WTC11 (cell line): ENCODE data around the gene RASD1. TPM values are rescaled to one million over a fixed set of nuclear protein-coding genes. Genes with fewer than 3 reads are reported as not detected.

Source experiments
- ATAC-seq: fragments of 200-7000 bp; cut with Tn5 transposase; 2 replicates; pipeline ENCODE4 v1.10.0; 2021; ENCODE audit warnings: mild to moderate bottlenecking, moderate library complexity
- CTCF ChIA-PET: fragments of 300-600 bp; sonication (Branson Sonifier 250); formaldehyde crosslinking; loops from one replicate; lab custom pipeline; 2021; ENCODE audit warnings: antibody characterized with exemption; lab: Charles Lee
- POLR2A ChIA-PET: fragments of 350-600 bp; sonication (Branson Sonifier 250); formaldehyde crosslinking; loops from one replicate; lab custom pipeline; 2021; ENCODE audit warnings: antibody characterized with exemption; lab: Charles Lee
- DNase-seq: peaks from one replicate; pipeline ENCODE4 v3.0.0; 2021; ENCODE audit warnings: low spot score
- H3K27ac Mint-ChIP-seq: 2 replicates; pipeline ENCODE4 v1.8.0; 2021; ENCODE audit warnings: mixed read lengths
- H3K27me3 Mint-ChIP-seq: 2 replicates; pipeline ENCODE4 v1.8.0; 2021; ENCODE audit warnings: low read depth, mild to moderate bottlenecking, moderate library complexity, mixed read lengths
- H3K36me3 Mint-ChIP-seq: 2 replicates; pipeline ENCODE4 v1.8.0; 2021; ENCODE audit warnings: mixed read lengths
- H3K4me1 Mint-ChIP-seq: 2 replicates; pipeline ENCODE4 v1.8.0; 2022; ENCODE audit warnings: mixed read lengths
- H3K4me3 Mint-ChIP-seq: 2 replicates; pipeline ENCODE4 v1.8.0; 2021; ENCODE audit warnings: mild to moderate bottlenecking, moderate library complexity, mixed read lengths
- H3K9me3 Mint-ChIP-seq: 2 replicates; pipeline ENCODE4 v1.8.0; 2021; ENCODE audit warnings: mixed read lengths
- ELF4 ChIP-seq: sonication (generic); formaldehyde crosslinking; IDR thresholded peaks from 2 replicates; pipeline ENCODE4 v1.8.1; 2022; ENCODE audit warnings: low read depth, mild to moderate bottlenecking, moderate library complexity, missing genetic modification reagents
- ETV6 ChIP-seq: sonication (generic); formaldehyde crosslinking; IDR thresholded peaks from 2 replicates; pipeline ENCODE4 v1.8.1; 2022; ENCODE audit warnings: mild to moderate bottlenecking, missing genetic modification reagents
- FOXK1 ChIP-seq: sonication (generic); formaldehyde crosslinking; IDR thresholded peaks from 2 replicates; pipeline ENCODE4 v1.8.0; 2022; ENCODE audit warnings: mild to moderate bottlenecking, moderate library complexity, missing genetic modification reagents
- GABPB1 ChIP-seq: sonication (generic); formaldehyde crosslinking; IDR thresholded peaks from 2 replicates; pipeline ENCODE4 v1.8.1; 2023; ENCODE audit warnings: mild to moderate bottlenecking, missing genetic modification reagents
- HMGA2 ChIP-seq: fragments of 250-450 bp; sonication (Bioruptor Pico); IDR thresholded peaks from 2 replicates; pipeline ENCODE4 v1.4.0; 2021; ENCODE audit warnings: mild to moderate bottlenecking, moderate library complexity
- MAX ChIP-seq: sonication (generic); formaldehyde crosslinking; IDR thresholded peaks from 2 replicates; pipeline ENCODE4 v1.8.0; 2022; ENCODE audit warnings: mild to moderate bottlenecking, missing genetic modification reagents
- MXD4 ChIP-seq: fragments of 250-450 bp; sonication (Bioruptor Pico); IDR thresholded peaks from 2 replicates; pipeline ENCODE4 v1.8.0; 2021; ENCODE audit warnings: mild to moderate bottlenecking, moderate library complexity, borderline replicate concordance
- MYBL2 ChIP-seq: sonication (generic); formaldehyde crosslinking; IDR thresholded peaks from 2 replicates; pipeline ENCODE4 v1.8.1; 2023; ENCODE audit warnings: mild to moderate bottlenecking, moderate library complexity, missing genetic modification reagents
- NR3C1 ChIP-seq: sonication (generic); formaldehyde crosslinking; conservative IDR thresholded peaks from 2 replicates; pipeline ENCODE4 v1.8.1; 2023; ENCODE audit warnings: low read depth, mild to moderate bottlenecking, missing genetic modification reagents
- OVOL2 ChIP-seq: fragments of 250-450 bp; sonication (Bioruptor Pico); IDR thresholded peaks from 2 replicates; pipeline ENCODE4 v1.9.0; 2021; ENCODE audit warnings: mild to moderate bottlenecking, borderline replicate concordance
- PRDM15 ChIP-seq: sonication (generic); formaldehyde crosslinking; IDR thresholded peaks from 2 replicates; pipeline ENCODE4 v1.8.0; 2022; ENCODE audit warnings: missing genetic modification reagents
- RORB ChIP-seq: fragments of 250-450 bp; sonication (Bioruptor Pico); IDR thresholded peaks from 2 replicates; pipeline ENCODE4 v1.9.0; 2021; ENCODE audit warnings: mild to moderate bottlenecking
- TEAD4 ChIP-seq: sonication (generic); formaldehyde crosslinking; IDR thresholded peaks from 2 replicates; pipeline ENCODE4 v1.8.0; 2022; ENCODE audit warnings: mild to moderate bottlenecking, missing genetic modification reagents
- ZNF416 ChIP-seq: fragments of 250-450 bp; sonication (Bioruptor Pico); IDR thresholded peaks from 2 replicates; pipeline ENCODE4 v1.9.0; 2021; ENCODE audit warnings: mild to moderate bottlenecking, inconsistent platforms
- total RNA-seq: library from RNA; stranded (reverse); gene quantifications from 3 replicates; pipeline ENCODE4 v1.2.3, GENCODE V29; 2021
- TF ChIP-seq, protein P1 (sequence below): sonication (generic); formaldehyde crosslinking; IDR thresholded peaks from 2 replicates; pipeline ENCODE4 v1.8.1; 2023; ENCODE audit warnings: mild to moderate bottlenecking, moderate library complexity, missing genetic modification reagents
- TF ChIP-seq, protein P2 (sequence below): sonication (generic); formaldehyde crosslinking; IDR thresholded peaks from 2 replicates; pipeline ENCODE4 v1.8.0; 2023; ENCODE audit warnings: mild to moderate bottlenecking, missing genetic modification reagents
- TF ChIP-seq, protein P3 (sequence below): sonication (generic); formaldehyde crosslinking; conservative IDR thresholded peaks from 2 replicates; pipeline ENCODE4 v1.8.1; 2022; ENCODE audit warnings: mild to moderate bottlenecking, missing genetic modification reagents
- TF ChIP-seq, protein P4 (sequence below): sonication (generic); formaldehyde crosslinking; IDR thresholded peaks from 2 replicates; pipeline ENCODE4 v1.8.0; 2023; ENCODE audit warnings: missing genetic modification reagents, mild to moderate bottlenecking, borderline replicate concordance

The RASD1 gene
- total RNA-seq, 1 experiment from 2014 or later, result 5.1 TPM

- no peak overlapping the region for H3K27ac Mint-ChIP-seq
- H3K4me3 Mint-ChIP-seq, result no peak overlapping the region
- no peaks in the 10 kb centered on the region for H3K9me3 Mint-ChIP-seq
- POLR2A ChIA-PET, result no interaction called here
- no peaks in the 10 kb centered on the region; the same call in 1 of the 2 replicates for H3K27me3 Mint-ChIP-seq
- DNase-seq (no peak), ATAC-seq (no peak)
- H3K4me1 Mint-ChIP-seq, result peaks cover 5% of the 10 kb centered on the region
- CTCF ChIA-PET, result no interaction called here
- no peak for TF ChIP-seq FOXK1 (CRISPR knock-in tag)
- peak; percentile 79 for TF ChIP-seq GABPB1 (CRISPR knock-in tag)
- TF ChIP-seq ZNF416 (CRISPR knock-in tag), result no peak
- no peaks in the 10 kb centered on the region for H3K36me3 Mint-ChIP-seq
Observed at GRCh38 chr17:17533901-17534441, 37.8 kb upstream of the RASD1 start.

DNA sequence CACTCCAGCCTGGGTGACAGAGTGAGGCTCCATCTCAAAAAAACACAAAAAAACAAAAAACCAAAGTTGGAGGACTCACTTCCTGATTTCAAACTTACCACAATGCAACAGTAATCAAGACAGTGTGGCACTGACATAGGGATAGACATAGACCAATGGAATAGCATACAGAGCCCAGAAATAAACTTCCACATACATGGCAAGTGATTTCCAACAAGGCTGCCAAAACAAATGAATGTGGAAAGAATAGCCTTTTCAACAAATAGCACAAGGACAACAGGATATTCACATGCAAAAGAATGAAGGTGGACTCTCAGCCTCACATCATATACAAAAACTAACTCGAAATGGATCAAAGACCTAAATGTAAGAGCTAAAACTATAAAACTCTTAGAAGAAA, 36.8 kb upstream of the RASD1 start:
- TF ChIP-seq, protein P1, sequence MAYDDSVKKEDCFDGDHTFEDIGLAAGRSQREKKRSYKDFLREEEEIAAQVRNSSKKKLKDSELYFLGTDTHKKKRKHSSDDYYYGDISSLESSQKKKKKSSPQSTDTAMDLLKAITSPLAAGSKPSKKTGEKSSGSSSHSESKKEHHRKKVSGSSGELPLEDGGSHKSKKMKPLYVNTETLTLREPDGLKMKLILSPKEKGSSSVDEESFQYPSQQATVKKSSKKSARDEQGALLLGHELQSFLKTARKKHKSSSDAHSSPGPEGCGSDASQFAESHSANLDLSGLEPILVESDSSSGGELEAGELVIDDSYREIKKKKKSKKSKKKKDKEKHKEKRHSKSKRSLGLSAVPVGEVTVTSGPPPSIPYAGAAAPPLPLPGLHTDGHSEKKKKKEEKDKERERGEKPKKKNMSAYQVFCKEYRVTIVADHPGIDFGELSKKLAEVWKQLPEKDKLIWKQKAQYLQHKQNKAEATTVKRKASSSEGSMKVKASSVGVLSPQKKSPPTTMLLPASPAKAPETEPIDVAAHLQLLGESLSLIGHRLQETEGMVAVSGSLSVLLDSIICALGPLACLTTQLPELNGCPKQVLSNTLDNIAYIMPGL (CRISPR knock-in tag), result no peak
- TF ChIP-seq ELF4 (CRISPR knock-in tag) (no peak), ETV6 (CRISPR knock-in tag) (no peak), RORB (CRISPR knock-in tag) (no peak), NR3C1 (no peak), TEAD4 (CRISPR knock-in tag) (no peak), MYBL2 (CRISPR knock-in tag) (no peak)
- TF ChIP-seq, protein P2, sequence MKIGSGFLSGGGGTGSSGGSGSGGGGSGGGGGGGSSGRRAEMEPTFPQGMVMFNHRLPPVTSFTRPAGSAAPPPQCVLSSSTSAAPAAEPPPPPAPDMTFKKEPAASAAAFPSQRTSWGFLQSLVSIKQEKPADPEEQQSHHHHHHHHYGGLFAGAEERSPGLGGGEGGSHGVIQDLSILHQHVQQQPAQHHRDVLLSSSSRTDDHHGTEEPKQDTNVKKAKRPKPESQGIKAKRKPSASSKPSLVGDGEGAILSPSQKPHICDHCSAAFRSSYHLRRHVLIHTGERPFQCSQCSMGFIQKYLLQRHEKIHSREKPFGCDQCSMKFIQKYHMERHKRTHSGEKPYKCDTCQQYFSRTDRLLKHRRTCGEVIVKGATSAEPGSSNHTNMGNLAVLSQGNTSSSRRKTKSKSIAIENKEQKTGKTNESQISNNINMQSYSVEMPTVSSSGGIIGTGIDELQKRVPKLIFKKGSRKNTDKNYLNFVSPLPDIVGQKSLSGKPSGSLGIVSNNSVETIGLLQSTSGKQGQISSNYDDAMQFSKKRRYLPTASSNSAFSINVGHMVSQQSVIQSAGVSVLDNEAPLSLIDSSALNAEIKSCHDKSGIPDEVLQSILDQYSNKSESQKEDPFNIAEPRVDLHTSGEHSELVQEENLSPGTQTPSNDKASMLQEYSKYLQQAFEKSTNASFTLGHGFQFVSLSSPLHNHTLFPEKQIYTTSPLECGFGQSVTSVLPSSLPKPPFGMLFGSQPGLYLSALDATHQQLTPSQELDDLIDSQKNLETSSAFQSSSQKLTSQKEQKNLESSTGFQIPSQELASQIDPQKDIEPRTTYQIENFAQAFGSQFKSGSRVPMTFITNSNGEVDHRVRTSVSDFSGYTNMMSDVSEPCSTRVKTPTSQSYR, result no peak
- TF ChIP-seq, all 79 proteins: peak for 0
- Mint-ChIP-seq H3K36me3 (no peaks in the 10 kb centered on the region), H3K9me3 (no peaks in the 10 kb centered on the region), H3K4me1 (peaks cover 5% of the 10 kb centered on the region), H3K4me3 (no peak overlapping the region), H3K27ac (no peak overlapping the region), H3K27me3 (no peaks in the 10 kb centered on the region; the same call in 1 of the 2 replicates)
- ChIA-PET POLR2A (interaction anchor here (0.6 kb wide), 1 partner anchor 37 kb away, joined by 3 read pairs; the partner anchor contains the start of gene RASD1), CTCF (no interaction called here)
- ATAC-seq (no peak), DNase-seq (no peak)

DNA sequence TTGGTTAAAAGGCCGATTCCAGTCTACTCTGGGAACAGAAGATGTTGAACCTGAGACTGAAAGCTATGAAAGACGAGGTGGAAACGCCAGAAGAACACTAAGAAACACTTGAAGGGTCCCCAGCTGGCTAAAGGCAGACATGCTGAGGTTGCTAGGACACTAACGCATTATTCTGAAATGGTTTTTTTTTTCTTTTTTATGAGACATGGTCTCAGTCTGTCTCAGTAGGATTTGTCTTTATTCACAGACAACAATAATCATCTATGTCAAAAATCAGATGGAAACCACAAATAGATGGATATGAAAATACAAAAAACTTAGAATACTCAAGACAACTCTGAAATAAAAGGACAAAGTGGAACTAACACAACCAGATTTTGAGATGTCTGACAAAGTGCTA, 35.0 kb upstream of the RASD1 start:
- CTCF ChIA-PET, result interaction anchor here (0.5 kb wide), 1 partner anchor 261 kb away, joined by 3 read pairs; no protein-coding TSS in a partner anchor
- H3K36me3 Mint-ChIP-seq, result no peaks in the 10 kb centered on the region
- ATAC-seq, result no peak
- H3K4me1 Mint-ChIP-seq, result peaks cover 5% of the 10 kb centered on the region
- no peak overlapping the region for H3K4me3 Mint-ChIP-seq
- POLR2A ChIA-PET, result no interaction called here
- DNase-seq, result no peak
- H3K9me3 Mint-ChIP-seq, result no peaks in the 10 kb centered on the region
- H3K27ac Mint-ChIP-seq, result no peak overlapping the region
- H3K27me3 Mint-ChIP-seq, result no peaks in the 10 kb centered on the region; the same call in 1 of the 2 replicates
- TF ChIP-seq MXD4 (CRISPR knock-in tag), result no peak
- TF ChIP-seq, protein P3, sequence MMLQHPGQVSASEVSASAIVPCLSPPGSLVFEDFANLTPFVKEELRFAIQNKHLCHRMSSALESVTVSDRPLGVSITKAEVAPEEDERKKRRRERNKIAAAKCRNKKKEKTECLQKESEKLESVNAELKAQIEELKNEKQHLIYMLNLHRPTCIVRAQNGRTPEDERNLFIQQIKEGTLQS, result no peak
- no peak for TF ChIP-seq PRDM15
- TF ChIP-seq, protein P4, sequence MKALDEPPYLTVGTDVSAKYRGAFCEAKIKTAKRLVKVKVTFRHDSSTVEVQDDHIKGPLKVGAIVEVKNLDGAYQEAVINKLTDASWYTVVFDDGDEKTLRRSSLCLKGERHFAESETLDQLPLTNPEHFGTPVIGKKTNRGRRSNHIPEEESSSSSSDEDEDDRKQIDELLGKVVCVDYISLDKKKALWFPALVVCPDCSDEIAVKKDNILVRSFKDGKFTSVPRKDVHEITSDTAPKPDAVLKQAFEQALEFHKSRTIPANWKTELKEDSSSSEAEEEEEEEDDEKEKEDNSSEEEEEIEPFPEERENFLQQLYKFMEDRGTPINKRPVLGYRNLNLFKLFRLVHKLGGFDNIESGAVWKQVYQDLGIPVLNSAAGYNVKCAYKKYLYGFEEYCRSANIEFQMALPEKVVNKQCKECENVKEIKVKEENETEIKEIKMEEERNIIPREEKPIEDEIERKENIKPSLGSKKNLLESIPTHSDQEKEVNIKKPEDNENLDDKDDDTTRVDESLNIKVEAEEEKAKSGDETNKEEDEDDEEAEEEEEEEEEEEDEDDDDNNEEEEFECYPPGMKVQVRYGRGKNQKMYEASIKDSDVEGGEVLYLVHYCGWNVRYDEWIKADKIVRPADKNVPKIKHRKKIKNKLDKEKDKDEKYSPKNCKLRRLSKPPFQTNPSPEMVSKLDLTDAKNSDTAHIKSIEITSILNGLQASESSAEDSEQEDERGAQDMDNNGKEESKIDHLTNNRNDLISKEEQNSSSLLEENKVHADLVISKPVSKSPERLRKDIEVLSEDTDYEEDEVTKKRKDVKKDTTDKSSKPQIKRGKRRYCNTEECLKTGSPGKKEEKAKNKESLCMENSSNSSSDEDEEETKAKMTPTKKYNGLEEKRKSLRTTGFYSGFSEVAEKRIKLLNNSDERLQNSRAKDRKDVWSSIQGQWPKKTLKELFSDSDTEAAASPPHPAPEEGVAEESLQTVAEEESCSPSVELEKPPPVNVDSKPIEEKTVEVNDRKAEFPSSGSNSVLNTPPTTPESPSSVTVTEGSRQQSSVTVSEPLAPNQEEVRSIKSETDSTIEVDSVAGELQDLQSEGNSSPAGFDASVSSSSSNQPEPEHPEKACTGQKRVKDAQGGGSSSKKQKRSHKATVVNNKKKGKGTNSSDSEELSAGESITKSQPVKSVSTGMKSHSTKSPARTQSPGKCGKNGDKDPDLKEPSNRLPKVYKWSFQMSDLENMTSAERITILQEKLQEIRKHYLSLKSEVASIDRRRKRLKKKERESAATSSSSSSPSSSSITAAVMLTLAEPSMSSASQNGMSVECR (CRISPR knock-in tag), result no peak
- no peak for TF ChIP-seq MAX (CRISPR knock-in tag)
- no peak for TF ChIP-seq TEAD4 (CRISPR knock-in tag)
- TF ChIP-seq OVOL2 (CRISPR knock-in tag), result no peak
- no peak for TF ChIP-seq HMGA2 (CRISPR knock-in tag)
